VCaP (cell line): ENCODE results near the gene SLC17A8.

Source experiments
- H3K27ac ChIP-seq: fragments of 450-650 bp; 2 replicates; pipeline ENCODE4 v1.5.1; 2017
- CTCF ChIP-seq: fragments of 450-650 bp; conservative IDR thresholded peaks from 2 replicates; pipeline ENCODE4 v1.5.1; 2017; ENCODE audit warnings: mild to moderate bottlenecking, moderate library complexity

Gene SLC17A8

GRCh38 chr12:100371146-100371545 lies 14.3 kb downstream of the SLC17A8 start:
- H3K27ac ChIP-seq, result no peak overlapping the region
- no peak for TF ChIP-seq CTCF

- TF ChIP-seq CTCF, result no peak
- no peak overlapping the region for H3K27ac ChIP-seq
Observed at GRCh38 chr12:100372853-100373640, 16.2 kb downstream of the SLC17A8 start.

GRCh38 chr12:100375038-100375735 lies 18.3 kb downstream of the SLC17A8 start:
- H3K27ac ChIP-seq, result no peak overlapping the region
- no peak for TF ChIP-seq CTCF

- TF ChIP-seq CTCF, result no peak
- no peak overlapping the region for H3K27ac ChIP-seq
Observed at GRCh38 chr12:100376161-100376560, 19.3 kb downstream of the SLC17A8 start.

DNA sequence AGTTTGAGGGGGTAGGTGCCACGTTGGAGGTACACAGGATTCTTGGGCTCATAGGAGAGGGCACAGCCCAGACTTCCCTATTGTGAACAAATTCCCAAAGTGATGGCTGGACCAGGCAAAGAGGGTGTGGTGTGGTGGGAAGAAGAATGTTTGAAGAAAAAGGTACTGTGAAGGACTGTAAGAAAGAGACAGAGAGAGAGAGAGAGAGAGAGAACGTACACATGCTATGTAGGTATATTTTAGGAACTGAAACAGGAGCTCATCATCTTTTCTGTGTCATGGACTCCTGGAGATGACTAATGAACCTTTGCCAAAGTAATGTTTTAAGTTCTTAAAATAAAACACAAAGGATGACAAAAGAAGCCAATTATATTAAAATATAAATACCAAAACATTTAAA lies 24.5 kb downstream of the SLC17A8 start:
- no peak for TF ChIP-seq CTCF
- no peak overlapping the region for H3K27ac ChIP-seq

GRCh38 chr12:100382338-100382737 lies 25.5 kb downstream of the SLC17A8 start:
- no peak for TF ChIP-seq CTCF

GRCh38 chr12:100383586-100384558 lies 27.0 kb downstream of the SLC17A8 start:
- TF ChIP-seq CTCF, result no peak
- H3K27ac ChIP-seq, result no peak overlapping the region

More at GRCh38 chr12:100382338-100382737, 25.5 kb downstream of the SLC17A8 start:
- H3K27ac ChIP-seq, result no peak overlapping the region
